ENCODE data around the gene BATF3.

The BATF3 gene

DNA sequence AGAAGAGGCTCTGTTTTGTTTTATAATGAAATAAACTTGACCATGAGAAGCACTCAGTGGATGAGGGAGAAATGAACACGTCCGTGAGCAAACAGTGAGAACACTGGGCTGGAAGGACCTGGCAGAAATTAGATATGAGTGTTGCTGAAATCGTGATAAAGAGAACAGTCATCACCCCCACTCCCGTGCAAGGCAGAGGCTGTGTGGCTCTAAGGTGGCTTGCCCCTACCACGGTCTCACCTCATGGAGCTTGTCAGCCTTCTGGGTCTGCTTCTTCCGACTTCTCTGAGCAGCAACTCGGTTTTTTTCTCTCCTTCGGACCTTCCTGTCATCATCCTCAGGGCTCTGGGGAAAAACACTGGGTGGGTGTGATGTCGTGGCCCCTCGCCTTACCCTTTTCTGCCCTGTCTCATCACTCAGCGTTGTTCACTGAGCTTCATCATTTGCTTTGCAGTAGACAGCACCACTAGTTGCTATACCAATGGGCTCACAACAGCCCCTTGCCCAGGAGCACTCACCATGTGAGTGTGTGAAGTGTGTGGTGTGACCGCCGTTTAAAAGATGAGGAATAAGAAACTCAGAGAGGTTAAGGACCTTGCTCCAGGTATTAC lies 2.8 kb downstream of the BATF3 start:
- TF ChIP-seq, protein P1, sequence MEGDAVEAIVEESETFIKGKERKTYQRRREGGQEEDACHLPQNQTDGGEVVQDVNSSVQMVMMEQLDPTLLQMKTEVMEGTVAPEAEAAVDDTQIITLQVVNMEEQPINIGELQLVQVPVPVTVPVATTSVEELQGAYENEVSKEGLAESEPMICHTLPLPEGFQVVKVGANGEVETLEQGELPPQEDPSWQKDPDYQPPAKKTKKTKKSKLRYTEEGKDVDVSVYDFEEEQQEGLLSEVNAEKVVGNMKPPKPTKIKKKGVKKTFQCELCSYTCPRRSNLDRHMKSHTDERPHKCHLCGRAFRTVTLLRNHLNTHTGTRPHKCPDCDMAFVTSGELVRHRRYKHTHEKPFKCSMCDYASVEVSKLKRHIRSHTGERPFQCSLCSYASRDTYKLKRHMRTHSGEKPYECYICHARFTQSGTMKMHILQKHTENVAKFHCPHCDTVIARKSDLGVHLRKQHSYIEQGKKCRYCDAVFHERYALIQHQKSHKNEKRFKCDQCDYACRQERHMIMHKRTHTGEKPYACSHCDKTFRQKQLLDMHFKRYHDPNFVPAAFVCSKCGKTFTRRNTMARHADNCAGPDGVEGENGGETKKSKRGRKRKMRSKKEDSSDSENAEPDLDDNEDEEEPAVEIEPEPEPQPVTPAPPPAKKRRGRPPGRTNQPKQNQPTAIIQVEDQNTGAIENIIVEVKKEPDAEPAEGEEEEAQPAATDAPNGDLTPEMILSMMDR (IDR thresholded peaks at IDR 0.05; ENCODE audit: low read depth, low read length, missing control alignments), result no peak
- peak overlapping the region; percentile 15; the same call in 1 of the 2 replicates for H3K4me3 ChIP-seq (ENCODE audit: low read depth, low read length)
- no peak for DNase-seq (ENCODE audit: low read depth)

DNA sequence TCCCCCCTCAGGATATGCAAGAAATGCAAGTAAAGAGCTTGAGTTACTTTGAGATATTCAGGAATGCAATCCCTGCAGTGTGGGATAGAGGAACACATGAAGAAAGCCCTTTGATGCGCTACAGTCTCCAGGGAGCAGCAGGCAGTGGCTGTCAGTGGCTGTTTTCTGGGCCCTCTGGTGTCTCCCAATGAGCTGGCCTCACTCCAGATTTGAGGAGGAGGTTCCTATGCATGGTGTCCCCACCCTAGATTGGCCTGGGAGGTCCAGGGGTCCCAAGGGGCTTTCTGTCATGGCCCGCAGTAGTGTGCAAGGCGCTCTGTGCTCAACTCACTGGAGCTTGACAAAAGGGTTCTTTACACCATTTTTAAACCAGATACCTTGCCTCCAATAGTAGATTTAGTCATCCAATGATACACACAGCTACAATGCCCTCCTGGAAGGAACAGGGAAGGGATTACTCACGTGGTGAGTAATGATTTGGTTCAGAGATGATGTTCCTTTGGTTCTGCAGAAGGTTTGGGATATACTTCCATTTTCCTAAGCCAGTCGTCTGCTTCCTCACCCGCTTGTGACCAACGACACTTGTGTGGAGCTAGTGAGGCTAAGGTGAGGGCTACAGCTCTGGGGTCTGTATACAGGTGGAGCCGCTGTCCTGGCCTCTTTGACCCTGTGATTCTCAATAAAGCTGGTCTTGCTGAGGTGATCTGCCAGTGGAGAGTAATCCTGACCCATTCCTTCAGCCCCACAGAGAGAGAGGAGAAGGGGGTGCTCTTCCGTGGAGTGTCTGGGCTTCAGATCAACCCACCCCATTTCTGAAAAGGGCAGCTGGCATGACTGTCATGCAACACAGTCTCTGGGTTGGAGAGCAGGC lies 6.6 kb downstream of the BATF3 start:
- TF ChIP-seq, protein P1 (IDR thresholded peaks at IDR 0.05; ENCODE audit: low read depth, low read length, missing control alignments), result no peak
- DNase-seq (ENCODE audit: low read depth), result no peak
- H3K4me3 ChIP-seq (ENCODE audit: low read depth, low read length), result no peak overlapping the region

DNA sequence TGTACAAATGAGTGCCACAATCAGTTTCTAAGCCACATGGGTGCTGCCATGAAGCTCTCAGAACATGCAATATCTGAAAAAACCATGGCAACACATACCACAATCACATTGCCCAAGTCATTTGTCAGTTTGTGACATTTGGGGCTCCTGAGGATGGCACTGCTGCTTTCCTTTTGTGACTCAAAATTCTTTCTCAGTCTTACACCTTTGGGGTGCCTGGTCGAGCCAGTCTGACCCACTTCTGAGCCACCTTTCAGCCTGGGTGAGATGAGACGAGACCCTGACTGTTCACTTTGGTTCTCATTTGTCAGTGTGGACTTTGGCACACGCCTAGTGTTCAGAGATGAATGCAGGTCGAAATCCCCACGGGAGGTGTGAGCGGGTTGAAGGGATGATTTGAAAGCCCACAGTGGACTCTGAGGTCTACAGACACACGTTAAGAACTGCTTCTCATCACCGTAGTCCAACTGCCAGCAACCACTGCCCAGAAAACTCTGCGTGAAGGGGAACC lies 8.0 kb downstream of the BATF3 start:
- DNase-seq (ENCODE audit: low read depth), result no peak
- H3K4me3 ChIP-seq (ENCODE audit: low read depth, low read length), result no peak overlapping the region
- TF ChIP-seq, protein P1 (IDR thresholded peaks at IDR 0.05; ENCODE audit: low read depth, low read length, missing control alignments), result no peak

DNA sequence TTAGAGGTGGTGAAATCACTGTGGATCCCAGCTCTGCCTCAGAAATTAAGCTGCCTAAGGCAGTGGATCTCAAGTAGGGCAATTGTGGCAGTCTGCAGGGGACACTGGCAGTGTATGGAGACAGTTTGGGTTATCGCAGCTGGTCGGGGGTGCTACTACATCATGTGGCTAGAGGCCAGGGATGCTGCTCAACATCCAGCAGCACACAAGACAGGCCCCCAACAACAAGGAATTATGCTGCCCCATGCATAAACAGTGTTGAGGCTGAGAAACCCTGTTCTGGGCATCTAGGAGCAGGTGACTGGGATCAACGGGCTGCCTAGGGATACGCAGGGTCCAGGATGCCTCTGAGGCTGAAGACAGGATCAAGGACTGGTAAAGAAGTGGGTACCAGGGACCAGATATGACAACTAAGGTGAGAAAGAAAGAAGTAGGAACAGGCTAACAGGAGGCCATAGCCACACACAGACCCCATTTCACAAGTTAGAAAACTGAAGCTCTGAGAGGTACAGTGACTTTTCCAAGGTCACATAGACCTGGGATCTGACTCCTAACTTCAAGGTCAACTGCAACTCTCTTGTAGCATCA lies 8.7 kb downstream of the BATF3 start:
- TF ChIP-seq, protein P1 (IDR thresholded peaks at IDR 0.05; ENCODE audit: low read depth, low read length, missing control alignments), result no peak
- H3K4me3 ChIP-seq (ENCODE audit: low read depth, low read length), result no peak overlapping the region
- no peak for DNase-seq (ENCODE audit: low read depth)

DNA sequence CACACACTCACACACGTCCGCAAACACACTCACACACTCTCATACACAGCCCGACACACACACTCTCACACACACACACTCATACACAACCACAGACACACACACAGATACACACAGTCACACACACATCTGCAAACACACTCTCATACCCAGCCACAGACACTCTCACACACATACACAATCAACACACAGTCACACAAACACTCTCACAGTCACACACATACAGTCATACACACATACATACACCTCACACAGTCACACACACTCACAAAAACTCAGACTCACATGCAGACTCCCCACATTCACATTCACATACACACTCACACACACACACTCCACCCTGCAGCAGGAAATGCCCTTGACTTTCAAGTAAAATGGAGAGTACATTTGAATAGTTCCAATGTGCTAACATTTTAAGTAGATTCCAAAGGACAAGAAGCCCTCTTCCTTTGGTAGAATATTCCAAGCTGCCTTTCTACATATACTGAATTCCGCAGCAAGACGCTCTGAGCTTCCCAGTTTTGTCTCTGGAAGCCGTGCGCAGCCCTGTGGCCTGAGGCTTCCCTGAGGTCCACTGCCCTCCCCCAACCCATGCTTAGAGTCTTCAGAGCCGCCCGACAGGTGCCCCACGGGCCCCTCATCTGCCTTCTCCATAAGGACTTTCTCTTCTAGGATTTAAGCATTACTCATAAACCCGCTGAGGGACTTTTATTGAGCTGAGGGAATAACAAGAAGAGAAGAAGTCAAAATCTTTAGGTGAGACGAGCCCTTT lies 9.7 kb downstream of the BATF3 start:
- no peak for DNase-seq (ENCODE audit: low read depth)
- TF ChIP-seq, protein P1 (IDR thresholded peaks at IDR 0.05; ENCODE audit: low read depth, low read length, missing control alignments), result no peak
- H3K4me3 ChIP-seq (ENCODE audit: low read depth, low read length), result no peak overlapping the region

DNA sequence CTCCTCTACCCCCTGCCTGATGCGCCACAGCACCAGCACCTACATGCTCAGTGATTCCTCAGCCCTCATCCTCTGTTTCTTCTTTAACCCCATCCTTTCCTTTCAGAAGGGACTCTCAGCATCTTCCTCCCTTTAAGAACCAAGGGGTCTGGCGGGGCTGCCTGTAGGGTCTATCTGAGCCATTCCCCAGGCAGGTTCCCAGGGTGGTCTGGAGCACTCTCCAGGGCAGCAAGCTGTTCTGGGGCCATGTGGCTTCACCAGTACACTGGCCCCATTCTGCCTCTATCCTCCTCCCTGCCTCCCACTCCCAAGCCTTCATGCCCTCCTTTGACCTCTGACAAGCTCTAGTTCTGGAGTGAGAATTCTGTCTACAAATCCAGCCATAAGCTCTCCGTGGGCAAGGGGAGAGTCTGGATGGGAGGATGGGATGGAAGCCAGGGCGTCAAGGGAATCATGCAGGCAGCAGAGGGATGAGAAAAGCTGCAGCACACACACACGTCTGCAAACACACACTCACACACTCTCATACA lies 10.4 kb downstream of the BATF3 start:
- no peak overlapping the region for H3K4me3 ChIP-seq (ENCODE audit: low read depth, low read length)
- no peak for DNase-seq (ENCODE audit: low read depth)
- TF ChIP-seq, protein P1 (IDR thresholded peaks at IDR 0.05; ENCODE audit: low read depth, low read length, missing control alignments), result no peak
